GM21737 (cell line): ENCODE measurements around the gene PRPF40A.
"Not testable (repeated sequence)": the region's sequence is repeated elsewhere in the genome, so short reads cannot be mapped to it uniquely, and the experiment has no call there.

ENCODE experiments used
- ATAC-seq: cut with Tn5 transposase; IDR thresholded peaks from one replicate; pipeline ENCODE4 v1.9.1; 2021; ENCODE audit warnings: mild to moderate bottlenecking, moderate library complexity; ENCODE audit not compliant: unreplicated experiment

Gene PRPF40A

DNA sequence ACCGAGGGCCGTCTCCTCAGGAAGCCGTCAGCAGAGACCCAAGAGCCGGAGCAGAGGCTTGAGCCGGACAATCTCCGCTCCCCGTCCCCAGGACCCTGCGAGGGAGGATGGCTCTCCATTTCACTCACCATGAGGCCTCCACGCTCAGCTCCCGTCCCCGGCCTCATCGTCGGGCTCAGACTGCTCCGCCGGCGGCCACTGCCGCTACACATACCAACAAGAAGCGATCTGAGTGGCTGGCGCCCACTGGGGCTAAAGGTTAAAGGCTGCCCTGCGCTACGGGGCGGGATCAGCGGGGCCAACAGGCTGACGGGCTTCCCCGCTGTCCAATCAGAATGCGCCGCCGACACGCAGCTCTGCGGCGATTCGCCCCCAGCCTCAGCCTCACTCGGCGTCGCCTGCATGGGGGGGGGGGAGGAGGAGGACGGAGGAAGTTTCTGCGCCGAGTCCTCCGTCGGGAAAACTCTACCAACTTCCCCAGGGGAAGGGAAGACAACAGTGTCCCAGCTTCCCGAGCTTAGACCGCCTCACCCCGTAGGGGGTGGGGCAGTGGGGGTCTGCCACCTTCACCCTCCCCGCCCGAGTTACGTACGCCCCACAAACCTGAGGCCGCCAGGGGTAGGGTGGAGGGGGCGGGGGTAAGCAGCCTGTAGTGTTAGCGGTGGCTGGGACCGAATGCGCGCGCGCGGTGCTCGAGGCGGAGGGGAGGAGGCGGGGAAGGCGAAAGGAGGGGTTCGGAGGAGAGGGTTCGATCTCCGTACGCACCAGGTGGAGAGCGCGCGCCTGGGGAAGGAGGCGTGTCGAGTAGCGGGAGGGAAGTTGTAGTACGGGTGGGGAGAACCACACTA is at the start of gene PRPF40A:
Gene PRPF40A, minus strand, starts transcription at position 234 of the 848 bp plus-strand sequence. Its CDS starts 22 bp downstream, at position 212.
- ATAC-seq: peak; percentile 67

DNA sequence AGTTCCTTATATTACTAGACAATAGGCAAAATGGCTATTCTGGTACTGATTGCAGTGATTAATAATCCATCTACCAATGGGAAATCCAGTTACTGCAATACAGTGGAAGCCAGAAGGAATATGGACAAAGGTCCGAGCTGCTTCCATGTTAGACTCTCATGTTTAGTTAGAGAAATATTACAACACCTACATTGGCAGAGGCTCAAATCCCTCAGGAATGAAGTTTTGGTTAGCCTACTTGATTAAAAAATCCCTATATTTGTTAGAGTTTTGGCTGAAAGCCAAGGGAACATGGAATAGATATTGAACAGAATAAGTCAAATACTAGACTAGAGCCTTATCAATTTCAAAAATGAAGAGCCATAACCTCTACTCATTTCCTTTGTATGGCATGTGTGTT is 49.7 kb upstream of the PRPF40A start:
- ATAC-seq: no peak

DNA sequence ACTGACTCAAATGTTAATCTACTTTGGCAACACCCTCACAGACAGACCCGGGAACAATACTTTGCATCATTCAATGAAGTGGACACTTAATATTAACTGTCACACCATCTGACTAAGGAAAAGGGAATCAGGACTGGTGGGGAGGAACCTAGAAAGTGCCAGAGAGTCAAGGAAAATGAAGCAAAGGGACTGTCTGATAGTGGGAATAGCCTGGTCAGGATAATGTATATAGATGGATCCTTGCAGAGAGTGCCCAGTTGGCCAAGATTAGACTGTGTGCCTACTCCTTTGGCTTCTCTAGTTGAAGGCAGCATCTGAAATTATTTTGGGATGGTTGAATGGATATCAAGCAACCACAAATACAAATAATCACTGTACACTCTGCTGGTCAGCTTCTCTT is 46.4 kb upstream of the PRPF40A start:
- ATAC-seq: no peak

- not testable (repeated sequence) for ATAC-seq
These were observed 45.9 kb upstream of the PRPF40A start for GRCh38 chr2:152763208-152763607.

GRCh38 chr2:152762202-152762601 is 44.9 kb upstream of the PRPF40A start:
- no peak for ATAC-seq

DNA sequence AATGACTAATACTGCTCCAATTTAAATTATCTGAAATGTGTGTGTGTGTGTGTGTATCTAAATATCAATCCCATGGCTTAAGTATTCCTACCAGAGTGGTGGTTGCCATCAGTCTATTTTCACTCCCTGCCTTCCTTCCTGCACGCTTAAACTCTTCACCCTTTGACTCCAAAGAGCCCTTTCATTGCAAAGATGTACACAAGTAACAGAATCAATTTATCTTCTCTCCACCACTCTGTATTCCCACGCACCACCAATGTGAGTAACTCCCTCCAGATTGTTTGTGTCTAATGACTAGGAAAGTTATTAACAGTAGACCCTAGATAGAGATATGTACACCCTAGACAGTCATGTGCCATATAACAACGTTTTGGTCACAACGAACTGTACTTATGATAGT is 44.0 kb upstream of the PRPF40A start:
- ATAC-seq: no peak

- no peak for ATAC-seq
These were observed 42.2 kb upstream of the PRPF40A start for GRCh38 chr2:152759290-152760072.

DNA sequence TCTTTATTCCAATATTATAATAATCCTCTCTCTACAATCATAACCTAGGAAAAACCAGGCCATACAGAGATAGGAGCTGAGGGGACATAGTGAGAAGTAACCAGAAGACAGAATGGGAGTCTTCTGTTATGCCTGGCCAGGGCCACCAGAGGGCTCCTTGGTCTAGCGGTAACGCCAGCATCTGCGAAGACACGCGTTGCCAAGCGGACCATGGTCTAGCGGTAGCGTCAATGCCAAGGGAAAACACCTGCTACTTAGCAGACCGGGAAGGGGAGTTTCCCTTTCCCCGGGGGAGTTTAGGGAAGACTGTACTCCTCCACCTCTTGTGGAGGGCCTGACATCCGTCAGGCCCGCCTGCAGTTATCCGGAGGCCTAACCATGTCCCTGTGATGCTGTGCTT is 37.8 kb upstream of the PRPF40A start:
- ATAC-seq: no peak

DNA sequence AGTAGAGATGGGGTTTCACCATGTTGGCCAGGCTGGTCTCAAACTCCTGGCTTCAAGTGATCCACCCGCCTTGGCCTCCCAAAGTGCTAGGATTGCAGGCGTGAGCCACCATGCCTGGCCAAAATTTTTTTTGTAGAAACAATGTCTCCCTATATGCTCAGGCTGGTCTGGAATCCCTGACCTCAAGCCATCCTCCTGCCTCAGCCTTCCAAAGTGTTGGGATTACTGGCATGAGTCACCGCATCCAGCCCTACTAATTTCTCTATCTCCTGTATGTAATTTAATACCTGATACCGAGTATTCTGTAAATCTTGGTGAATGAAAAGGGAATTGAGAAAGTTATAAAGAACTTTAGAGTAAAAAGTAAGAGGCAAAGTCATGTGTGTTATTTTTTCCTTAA is 30.5 kb upstream of the PRPF40A start:
- ATAC-seq: not testable (repeated sequence)

- ATAC-seq: no peak
These were observed 25.7 kb upstream of the PRPF40A start for GRCh38 chr2:152743002-152743401.

GRCh38 chr2:152740743-152741328 is 23.6 kb upstream of the PRPF40A start:
- peak; percentile 84 for ATAC-seq

- ATAC-seq: not testable (repeated sequence)
These were observed 22.4 kb upstream of the PRPF40A start for GRCh38 chr2:152739705-152740104.

DNA sequence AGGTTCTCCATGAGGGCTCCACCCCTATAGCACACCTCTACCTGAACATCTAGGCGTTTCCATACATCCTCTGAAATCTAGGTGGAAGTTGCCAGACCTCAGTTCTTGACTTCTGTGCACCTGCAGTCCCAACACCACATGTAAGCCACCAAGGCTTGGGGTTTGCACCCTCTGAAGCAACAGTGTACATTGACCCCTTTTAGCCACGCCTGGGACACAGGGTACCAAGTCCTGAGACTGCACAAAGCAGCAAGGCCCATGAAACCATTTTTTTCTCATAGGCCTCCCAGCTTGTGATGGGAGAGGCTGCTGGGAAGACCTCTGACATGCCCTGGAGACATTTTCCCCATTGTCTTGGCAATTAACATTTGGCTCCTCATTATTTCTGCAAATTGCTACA is 21.2 kb upstream of the PRPF40A start:
- no peak for ATAC-seq

DNA sequence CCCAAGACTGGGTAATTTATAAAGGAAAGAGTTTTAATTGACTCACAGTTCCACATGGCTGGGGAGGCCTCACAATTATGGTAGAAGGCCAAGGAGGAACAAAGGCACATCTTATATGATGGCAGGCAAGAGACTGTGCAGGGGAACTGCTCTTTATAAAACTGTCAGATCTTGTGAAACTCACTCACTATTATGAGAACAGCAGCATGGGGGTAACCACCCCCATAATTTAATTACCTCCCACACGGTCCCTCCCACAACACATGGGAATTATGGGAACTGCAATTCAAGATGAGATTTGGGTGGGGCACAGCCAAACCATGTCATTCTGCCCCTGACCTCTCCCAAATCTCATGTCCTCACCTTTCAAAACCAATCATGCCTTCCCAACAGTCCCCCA is 20.2 kb upstream of the PRPF40A start:
- ATAC-seq: not testable (repeated sequence)

GRCh38 chr2:152730591-152731333 is 13.5 kb upstream of the PRPF40A start:
- peak; percentile 91 for ATAC-seq

GRCh38 chr2:152729844-152730243 is 12.6 kb upstream of the PRPF40A start:
- no peak for ATAC-seq

DNA sequence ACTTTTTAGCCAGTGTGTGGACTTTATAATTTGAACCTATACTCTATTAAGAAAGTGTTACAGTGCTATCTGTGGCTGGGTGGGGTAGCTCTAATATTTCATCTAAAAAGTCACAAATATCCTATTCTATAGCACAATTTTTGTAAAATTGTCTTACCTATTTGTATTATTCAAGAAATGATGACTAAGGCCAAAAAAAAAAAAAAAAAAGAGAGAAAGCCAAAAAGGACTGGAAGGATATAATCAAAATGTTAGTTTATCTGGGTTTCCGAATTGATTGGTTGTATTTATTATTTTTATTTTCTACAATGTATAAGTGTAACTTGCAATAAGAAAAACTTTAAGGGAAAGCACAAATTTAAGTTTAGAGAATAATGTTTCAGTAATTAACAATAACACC is 6.7 kb upstream of the PRPF40A start:
- no peak for ATAC-seq

GRCh38 chr2:152722639-152723038 is 5.4 kb upstream of the PRPF40A start:
- ATAC-seq: not testable (repeated sequence)

GRCh38 chr2:152720794-152721193 is 3.5 kb upstream of the PRPF40A start:
- no peak for ATAC-seq

DNA sequence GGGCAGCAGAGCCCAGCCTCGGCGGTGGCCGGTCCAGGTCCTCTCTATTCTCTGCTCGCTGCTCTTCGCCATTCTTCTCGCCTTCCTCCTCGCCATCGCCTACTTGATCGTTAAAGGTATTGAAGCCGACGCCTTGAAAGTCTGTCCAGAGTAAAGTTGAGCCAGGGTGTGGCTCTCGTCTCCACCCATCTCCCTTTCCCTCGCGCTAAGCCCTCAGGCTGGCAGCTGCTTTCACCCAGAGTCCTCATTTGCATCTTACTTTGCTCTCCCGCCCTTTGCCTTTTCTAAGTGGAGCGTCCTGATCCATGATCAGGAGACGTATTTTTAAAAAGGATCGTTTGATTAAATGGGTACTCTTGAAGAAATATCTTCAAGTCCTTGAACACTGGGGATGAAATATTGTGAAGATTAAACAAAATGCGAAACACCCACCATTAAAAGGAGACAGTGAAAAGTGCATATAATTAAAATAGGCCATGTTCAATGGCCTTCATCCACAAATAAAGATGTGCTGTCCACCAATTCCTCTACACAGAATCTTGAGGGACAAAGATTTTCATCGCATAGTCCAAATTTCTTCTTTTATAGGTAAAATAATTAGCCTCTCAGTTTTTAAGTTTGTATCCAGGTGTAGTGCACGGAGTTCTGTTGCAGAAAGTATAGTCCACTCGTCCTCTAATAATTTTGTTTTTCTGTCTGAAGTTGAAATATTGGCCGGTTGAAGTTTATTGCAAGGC is 1.8 kb upstream of the PRPF40A start:
- ATAC-seq: peak; percentile 29
